Progenitor cell of endocrine pancreas (in vitro differentiated cells): ENCODE data around the gene ABCC8. TPM values are rescaled to one million over a fixed set of nuclear protein-coding genes. Genes with fewer than 3 reads are reported as not detected.

Experiments used
- DNase-seq: peaks from one replicate; pipeline ENCODE4 v3.0.0; 2021; ENCODE audit warnings: low spot score; ENCODE audit not compliant: unreplicated experiment
- H3K27ac Mint-ChIP-seq: 2 replicates; pipeline ENCODE4 v1.8.0; 2021; ENCODE audit warnings: mild to moderate bottlenecking, moderate library complexity, mixed read lengths
- H3K27me3 Mint-ChIP-seq: 2 replicates; pipeline ENCODE4 v1.8.0; 2021; ENCODE audit warnings: mixed read lengths
- H3K36me3 Mint-ChIP-seq: 2 replicates; pipeline ENCODE4 v1.8.0; 2022; ENCODE audit warnings: mixed read lengths; ENCODE audit not compliant: insufficient read depth
- H3K4me1 Mint-ChIP-seq: 2 replicates; pipeline ENCODE4 v1.8.0; 2021; ENCODE audit warnings: low read depth, mixed read lengths
- H3K4me3 Mint-ChIP-seq: 2 replicates; pipeline ENCODE4 v1.8.0; 2021; ENCODE audit warnings: low read depth, mild to moderate bottlenecking, moderate library complexity, mixed read lengths
- H3K9me3 Mint-ChIP-seq: 2 replicates; pipeline ENCODE4 v1.8.0; 2021; ENCODE audit warnings: low read depth, mixed read lengths
- total RNA-seq: library from RNA; stranded (reverse); gene quantifications from 2 replicates; pipeline ENCODE4 v1.2.1, GENCODE V29; 2021
- TF ChIP-seq, protein P1 (sequence below): fragments of 200-600 bp; sonication (generic); IDR thresholded peaks from one replicate; pipeline ENCODE4 v1.5.0; 2021; ENCODE audit warnings: antibody characterized with exemption, mild to moderate bottlenecking; ENCODE audit not compliant: unreplicated experiment

ABCC8 gene
- total RNA-seq, 1 donor from 2014 or later = 23.9 TPM

DNA sequence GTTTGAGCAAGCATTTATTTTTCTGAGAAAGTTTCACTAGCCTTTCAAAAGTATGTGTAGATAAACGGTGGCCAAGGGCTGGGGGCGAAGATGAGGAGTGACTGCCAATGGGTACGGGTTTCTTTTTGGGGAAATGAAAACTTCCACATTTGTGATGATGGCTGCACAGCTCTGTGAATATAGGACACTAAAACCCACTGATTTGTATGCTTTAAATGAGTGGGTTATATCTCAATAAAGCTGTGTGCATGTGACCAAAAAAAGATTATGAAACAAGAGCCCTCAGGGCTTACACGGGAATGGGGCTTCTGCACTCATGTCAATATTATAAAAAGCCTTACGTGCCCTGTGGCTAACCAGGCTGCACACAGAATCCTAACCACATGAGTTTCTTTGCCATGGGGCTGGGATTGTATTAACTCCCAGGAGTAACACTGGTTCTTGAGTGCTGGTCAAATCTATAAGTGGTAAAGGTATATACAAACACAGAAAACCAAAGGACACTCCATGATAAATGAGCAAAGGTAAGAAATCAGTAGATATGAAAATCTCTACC is 31.3 kb downstream of the ABCC8 start:
- DNase-seq = no peak
- Mint-ChIP-seq H3K9me3 (no peaks in the 10 kb centered on the region), H3K36me3 (peaks cover 1% of the 10 kb centered on the region), H3K27ac (no peak overlapping the region), H3K4me3 (no peak overlapping the region), H3K27me3 (peaks cover 39% of the 10 kb centered on the region), H3K4me1 (no peaks in the 10 kb centered on the region)
- TF ChIP-seq, protein P1, sequence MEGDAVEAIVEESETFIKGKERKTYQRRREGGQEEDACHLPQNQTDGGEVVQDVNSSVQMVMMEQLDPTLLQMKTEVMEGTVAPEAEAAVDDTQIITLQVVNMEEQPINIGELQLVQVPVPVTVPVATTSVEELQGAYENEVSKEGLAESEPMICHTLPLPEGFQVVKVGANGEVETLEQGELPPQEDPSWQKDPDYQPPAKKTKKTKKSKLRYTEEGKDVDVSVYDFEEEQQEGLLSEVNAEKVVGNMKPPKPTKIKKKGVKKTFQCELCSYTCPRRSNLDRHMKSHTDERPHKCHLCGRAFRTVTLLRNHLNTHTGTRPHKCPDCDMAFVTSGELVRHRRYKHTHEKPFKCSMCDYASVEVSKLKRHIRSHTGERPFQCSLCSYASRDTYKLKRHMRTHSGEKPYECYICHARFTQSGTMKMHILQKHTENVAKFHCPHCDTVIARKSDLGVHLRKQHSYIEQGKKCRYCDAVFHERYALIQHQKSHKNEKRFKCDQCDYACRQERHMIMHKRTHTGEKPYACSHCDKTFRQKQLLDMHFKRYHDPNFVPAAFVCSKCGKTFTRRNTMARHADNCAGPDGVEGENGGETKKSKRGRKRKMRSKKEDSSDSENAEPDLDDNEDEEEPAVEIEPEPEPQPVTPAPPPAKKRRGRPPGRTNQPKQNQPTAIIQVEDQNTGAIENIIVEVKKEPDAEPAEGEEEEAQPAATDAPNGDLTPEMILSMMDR = no peak

- Mint-ChIP-seq H3K9me3 (no peaks in the 10 kb centered on the region), H3K27me3 (peaks cover 46% of the 10 kb centered on the region), H3K4me1 (peaks cover 9% of the 10 kb centered on the region), H3K27ac (no peak overlapping the region), H3K4me3 (no peak overlapping the region), H3K36me3 (peaks cover 1% of the 10 kb centered on the region)
- no peak for DNase-seq
- TF ChIP-seq, protein P1 = no peak
Observed at GRCh38 chr11:17443926-17444690, 32.5 kb downstream of the ABCC8 start.

DNA sequence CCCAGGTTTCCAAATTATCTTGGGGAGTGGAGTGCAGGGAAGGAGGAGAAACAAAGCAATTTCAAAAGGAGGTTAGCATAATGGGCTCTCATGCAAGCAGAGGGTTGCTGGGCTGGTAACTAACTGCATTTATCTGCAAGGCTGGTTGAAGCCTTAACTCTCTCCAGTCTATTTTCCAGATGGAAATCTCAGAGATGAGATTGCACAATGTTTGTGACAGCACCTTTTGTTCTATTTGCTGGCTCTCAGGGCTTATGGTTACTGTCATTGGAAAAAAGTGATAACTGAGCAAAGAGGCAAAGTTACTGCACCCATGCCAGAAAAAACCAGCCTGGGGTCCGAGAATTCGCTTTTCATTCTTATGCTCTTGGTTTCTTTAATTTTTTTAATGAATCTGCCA is 33.2 kb downstream of the ABCC8 start:
- H3K36me3 Mint-ChIP-seq = peaks cover 1% of the 10 kb centered on the region
- H3K27ac Mint-ChIP-seq = no peak overlapping the region
- H3K27me3 Mint-ChIP-seq = peaks cover 53% of the 10 kb centered on the region
- H3K4me3 Mint-ChIP-seq = no peak overlapping the region
- H3K9me3 Mint-ChIP-seq = no peaks in the 10 kb centered on the region
- DNase-seq = no peak
- H3K4me1 Mint-ChIP-seq = peaks cover 15% of the 10 kb centered on the region
- TF ChIP-seq, protein P1 = no peak

- Mint-ChIP-seq H3K27ac (no peak overlapping the region), H3K27me3 (peaks cover 57% of the 10 kb centered on the region), H3K36me3 (peaks cover 1% of the 10 kb centered on the region), H3K9me3 (no peaks in the 10 kb centered on the region), H3K4me1 (peaks cover 15% of the 10 kb centered on the region), H3K4me3 (no peak overlapping the region)
- TF ChIP-seq, protein P1 = no peak
- DNase-seq = no peak
Observed at GRCh38 chr11:17443000-17443399, 33.6 kb downstream of the ABCC8 start.

DNA sequence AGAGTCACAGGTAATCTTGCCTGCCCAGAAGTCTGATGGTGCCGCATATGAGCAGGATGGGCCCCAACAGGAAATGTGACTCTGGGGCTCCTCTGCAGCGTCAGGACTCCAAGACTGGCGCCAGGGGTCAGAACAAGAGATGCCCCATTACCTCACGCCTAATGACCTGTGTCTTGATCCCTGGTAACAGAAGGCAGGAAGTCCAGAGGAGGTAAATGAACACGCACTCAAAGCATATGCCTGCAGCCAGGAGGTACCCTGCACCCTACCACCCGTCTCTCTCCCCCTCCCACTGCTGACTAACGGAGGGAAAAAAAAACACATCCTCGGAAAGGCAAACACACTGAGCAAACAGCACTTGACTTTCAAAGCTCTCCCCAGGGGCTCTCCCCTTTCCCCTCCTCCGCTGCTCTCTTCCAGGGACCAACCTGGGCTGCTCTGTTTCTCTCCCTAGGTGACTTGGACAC is 37.3 kb downstream of the ABCC8 start:
- H3K27ac Mint-ChIP-seq = no peak overlapping the region
- no peaks in the 10 kb centered on the region for H3K9me3 Mint-ChIP-seq
- H3K4me1 Mint-ChIP-seq = peaks cover 18% of the 10 kb centered on the region
- DNase-seq = no peak
- peaks cover 1% of the 10 kb centered on the region for H3K36me3 Mint-ChIP-seq
- TF ChIP-seq, protein P1 = no peak
- peaks cover 73% of the 10 kb centered on the region for H3K27me3 Mint-ChIP-seq
- no peak overlapping the region for H3K4me3 Mint-ChIP-seq
